GM12874 (cell line): ENCODE results near the gene SHROOM3.

ENCODE experiments used
- TF ChIP-seq, protein P1 (sequence below): IDR thresholded peaks from 2 replicates; pipeline ENCODE4 v1.5.1; 2011; ENCODE audit warnings: low read depth, mild to moderate bottlenecking, control low read depth, low read length, moderate library complexity; ENCODE audit not compliant: insufficient read depth

Gene SHROOM3

DNA sequence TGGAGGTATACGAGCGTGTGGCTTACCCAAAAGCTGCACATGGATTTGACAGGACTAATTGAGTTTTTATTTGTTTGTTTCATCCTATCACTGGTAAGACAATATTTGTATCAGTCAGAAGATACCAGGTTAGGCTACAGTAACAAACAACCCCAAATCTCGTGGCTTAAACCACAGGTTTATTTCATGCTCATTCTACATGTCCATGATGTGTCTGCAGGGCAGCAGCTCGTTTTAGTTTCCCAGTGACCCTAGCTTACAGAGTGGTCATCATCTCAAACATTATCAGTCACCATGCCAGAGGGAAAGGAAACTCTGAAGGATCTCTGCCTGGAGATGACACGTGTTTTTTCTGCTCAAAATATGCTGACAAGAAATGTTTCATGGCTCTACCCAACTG is 108.3 kb downstream of the SHROOM3 start:
- TF ChIP-seq, protein P1, sequence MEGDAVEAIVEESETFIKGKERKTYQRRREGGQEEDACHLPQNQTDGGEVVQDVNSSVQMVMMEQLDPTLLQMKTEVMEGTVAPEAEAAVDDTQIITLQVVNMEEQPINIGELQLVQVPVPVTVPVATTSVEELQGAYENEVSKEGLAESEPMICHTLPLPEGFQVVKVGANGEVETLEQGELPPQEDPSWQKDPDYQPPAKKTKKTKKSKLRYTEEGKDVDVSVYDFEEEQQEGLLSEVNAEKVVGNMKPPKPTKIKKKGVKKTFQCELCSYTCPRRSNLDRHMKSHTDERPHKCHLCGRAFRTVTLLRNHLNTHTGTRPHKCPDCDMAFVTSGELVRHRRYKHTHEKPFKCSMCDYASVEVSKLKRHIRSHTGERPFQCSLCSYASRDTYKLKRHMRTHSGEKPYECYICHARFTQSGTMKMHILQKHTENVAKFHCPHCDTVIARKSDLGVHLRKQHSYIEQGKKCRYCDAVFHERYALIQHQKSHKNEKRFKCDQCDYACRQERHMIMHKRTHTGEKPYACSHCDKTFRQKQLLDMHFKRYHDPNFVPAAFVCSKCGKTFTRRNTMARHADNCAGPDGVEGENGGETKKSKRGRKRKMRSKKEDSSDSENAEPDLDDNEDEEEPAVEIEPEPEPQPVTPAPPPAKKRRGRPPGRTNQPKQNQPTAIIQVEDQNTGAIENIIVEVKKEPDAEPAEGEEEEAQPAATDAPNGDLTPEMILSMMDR: no peak

DNA sequence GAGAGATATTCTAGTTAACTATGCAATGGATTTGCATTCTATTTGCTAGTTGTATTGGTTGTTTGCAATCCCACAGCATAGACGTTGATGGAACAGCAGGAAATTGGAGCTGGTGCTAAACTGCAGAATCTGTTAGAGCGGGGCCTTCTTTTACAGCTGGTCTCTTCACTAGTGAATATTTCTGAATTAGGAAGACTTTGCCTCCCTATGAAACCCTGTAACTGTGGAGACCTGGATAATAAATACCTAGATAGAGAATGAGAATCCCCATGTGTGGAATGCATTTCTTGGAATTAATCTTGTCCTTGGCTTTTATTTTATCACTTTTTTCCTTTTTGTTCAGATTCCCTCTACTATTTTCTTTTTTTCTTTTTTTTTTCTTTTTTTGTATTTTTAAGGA is 109.7 kb downstream of the SHROOM3 start:
- TF ChIP-seq, protein P1: no peak

DNA sequence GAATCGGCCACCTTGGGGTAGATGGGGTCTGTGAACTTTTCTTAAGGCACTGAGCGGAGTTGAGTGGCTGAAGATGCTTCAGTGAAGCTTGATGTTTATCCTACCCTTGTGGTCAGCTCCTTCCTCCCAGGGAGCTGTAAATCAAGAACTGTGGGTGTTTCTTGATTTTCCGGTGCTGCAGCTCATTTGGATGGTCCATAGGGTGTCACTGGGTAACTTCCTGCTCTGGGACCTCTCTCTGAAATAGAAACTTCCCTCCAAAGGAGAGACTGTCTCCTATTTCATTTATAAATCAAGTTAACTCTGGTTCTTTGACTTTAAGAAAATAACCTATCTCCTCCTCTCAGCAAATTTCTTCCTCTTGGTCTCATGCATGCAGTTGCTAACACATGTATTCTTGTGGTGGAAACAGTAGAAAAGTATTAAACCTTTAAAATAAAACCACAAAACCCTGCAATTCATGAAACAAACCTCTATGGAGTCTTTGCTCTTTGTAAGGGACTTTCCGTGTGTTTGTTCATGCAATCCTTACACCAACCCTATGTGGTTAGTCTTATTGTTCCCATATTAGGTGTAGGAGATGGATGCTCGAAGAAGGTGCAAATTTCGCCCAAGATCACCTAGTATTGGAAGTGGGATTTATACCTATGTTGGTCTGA is 110.3 kb downstream of the SHROOM3 start:
- TF ChIP-seq, protein P1: no peak

DNA sequence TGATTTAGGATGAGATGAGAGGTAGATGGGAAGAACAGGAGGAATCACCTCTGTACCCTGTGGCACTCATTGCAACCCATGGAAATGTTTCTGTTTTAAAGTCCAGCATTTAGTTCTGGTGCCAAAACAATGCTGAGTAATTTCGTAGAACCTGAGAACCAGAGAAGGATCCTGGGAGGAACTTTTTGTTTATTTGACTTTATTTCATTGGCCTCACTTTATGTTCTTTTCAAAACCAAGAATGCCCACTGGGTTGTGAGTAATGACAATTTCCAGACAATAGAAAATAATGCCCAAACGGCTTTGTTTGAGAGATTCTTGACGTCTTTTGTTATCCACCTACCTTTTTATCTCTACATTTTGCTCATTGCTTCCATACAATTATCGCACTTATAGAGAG is 111.3 kb downstream of the SHROOM3 start:
- TF ChIP-seq, protein P1: no peak

DNA sequence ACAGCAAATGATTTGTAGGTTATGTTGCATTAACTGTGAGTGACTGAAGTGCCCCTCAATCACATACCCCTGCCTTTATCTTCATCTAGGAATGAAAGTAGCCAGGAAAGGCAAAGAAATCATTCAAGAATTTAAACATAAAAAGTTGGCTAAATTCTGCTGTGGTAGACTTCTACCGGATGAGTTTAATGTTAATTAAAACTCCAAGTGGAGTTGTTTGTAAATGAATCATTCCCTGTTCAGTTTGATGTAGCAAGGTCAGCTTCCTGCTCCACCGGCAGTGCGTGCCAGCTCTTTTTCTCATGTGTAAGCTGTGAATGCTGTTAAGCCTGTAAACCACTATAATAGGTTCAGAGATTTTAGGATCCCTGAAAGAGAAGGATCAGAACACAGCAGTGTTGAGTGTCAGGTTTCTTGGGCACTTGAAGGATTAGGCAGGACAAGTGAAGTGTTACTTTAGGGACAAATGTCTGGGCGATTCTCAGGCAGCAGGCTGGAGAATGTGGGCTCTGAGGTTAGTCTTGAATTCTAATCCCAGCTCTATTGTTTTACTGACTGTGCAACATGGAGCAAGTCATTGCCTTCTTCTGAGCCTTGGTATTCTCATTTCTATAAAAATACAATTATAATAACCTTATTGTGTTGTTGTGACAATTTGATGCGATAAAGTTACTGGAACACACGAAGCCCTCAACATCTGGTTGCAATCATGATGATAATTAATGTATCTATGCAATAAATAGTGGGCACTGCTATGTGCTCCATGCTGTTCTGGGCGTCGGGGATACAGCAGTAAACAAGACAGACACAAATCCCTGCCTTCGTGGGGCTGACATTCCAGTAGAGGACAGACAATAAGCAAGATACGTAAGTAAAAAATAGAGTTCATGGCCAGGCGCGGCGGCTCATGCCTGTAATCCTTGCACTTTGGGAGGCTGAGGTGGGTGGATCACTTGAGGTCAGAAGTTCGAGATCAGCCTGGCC is 112.0 kb downstream of the SHROOM3 start:
- TF ChIP-seq, protein P1: no peak

DNA sequence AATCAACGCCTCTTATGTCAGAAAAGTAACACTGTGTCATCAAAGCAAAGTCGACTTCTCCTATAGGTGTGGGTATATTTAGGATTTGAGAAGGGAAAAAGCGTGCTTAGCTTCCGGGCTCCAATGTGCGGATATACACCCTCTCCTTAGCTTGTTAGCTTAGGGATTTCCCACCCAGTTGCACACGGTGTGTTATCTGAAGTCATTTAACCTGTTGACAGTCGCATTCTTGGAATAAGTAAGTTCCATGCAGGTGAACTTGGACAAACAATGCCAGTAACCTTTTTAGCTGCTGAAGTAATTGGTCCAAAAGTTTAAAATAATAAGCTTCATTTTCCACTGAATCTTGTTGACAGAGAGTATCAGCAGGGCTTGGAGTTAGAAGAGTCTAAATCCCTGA is 113.7 kb downstream of the SHROOM3 start:
- TF ChIP-seq, protein P1: no peak

DNA sequence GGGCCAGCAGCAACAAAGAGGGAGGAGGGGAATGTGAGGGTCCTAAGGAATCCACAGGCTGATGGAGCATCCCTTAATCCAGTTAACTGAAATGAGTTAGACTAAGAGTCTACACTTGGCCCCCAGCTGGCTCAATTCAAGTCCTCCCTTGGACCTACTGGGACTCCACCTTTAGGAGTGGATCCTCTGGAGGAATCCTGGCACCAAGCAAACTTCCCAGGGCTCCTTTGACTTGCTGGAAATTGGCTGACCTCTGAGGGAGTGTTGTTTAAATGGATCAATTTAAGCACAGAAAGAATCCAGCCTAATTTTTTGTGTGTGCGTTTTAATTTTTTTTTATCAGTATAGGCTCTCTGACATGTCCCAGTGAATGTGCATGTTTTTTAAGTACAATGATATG is 114.7 kb downstream of the SHROOM3 start:
- TF ChIP-seq, protein P1: no peak
